Keratinocyte (primary cell): Measurements from ENCODE around the gene TMEM18. TPM values are rescaled to one million over a fixed set of nuclear protein-coding genes. Genes with fewer than 3 reads are reported as not detected.
"Not testable (repeated sequence)": the region's sequence is repeated elsewhere in the genome, so short reads cannot be mapped to it uniquely, and the experiment has no call there.

Experiments used
- DNase-seq: peaks from one replicate; pipeline ENCODE4 v3.0.0-alpha.2; 2011; ENCODE audit warnings: low read depth, missing footprints, low spot score
- FAIRE-seq: peaks from 2 replicates; lab custom pipeline; 2011; peaks lifted over from hg19 to GRCh38; lab: Jason Lieb, UNC
- H2AFZ ChIP-seq: 2 replicates; pipeline ENCODE4 v1.6.0; 2012; ENCODE audit warnings: low read length, control low read depth, inconsistent platforms; ENCODE audit not compliant: control insufficient read depth
- H3K27ac ChIP-seq: 2 replicates; pipeline ENCODE4 v1.5.1; 2011; ENCODE audit warnings: low read length; ENCODE audit not compliant: control insufficient read depth, insufficient read depth
- H3K27me3 ChIP-seq: 3 replicates; pipeline ENCODE4 v1.6.0; 2011; ENCODE audit warnings: low read length; ENCODE audit not compliant: control insufficient read depth, insufficient read depth; ENCODE audit errors: extremely low read depth
- H3K36me3 ChIP-seq, 2 experiments: 2 replicates in 1 of 2; 3 replicates in 1 of 2; pipeline ENCODE4 v1.5.1; 2011; ENCODE audit warnings: low read length in 2 of 2, mild to moderate bottlenecking in 1 of 2; ENCODE audit not compliant: control insufficient read depth in 2 of 2, insufficient read depth in 2 of 2; ENCODE audit errors: extremely low read depth in 1 of 2
- H3K4me1 ChIP-seq: 3 replicates; pipeline ENCODE4 v1.5.1; 2011; ENCODE audit warnings: low read length; ENCODE audit not compliant: control insufficient read depth, insufficient read depth; ENCODE audit errors: extremely low read depth
- H3K4me2 ChIP-seq: 3 replicates; pipeline ENCODE4 v1.6.0; 2011; ENCODE audit warnings: low read depth, low read length; ENCODE audit not compliant: control insufficient read depth, insufficient read depth; ENCODE audit errors: extremely low read depth
- H3K4me3 ChIP-seq, 3 experiments: fragments of 200-600 bp in 1 of 3; sonication (generic) in 1 of 3; 2 replicates in 2 of 3; 3 replicates in 1 of 3; pipeline ENCODE4 v1.5.1; 2011 to 2016; ENCODE audit warnings: low read length in 3 of 3, mild to moderate bottlenecking in 3 of 3, control low read depth in 2 of 3, inconsistent platforms in 1 of 3, low read depth in 1 of 3, mixed read lengths in 1 of 3, mixed run types in 1 of 3, moderate library complexity in 1 of 3; ENCODE audit not compliant: control insufficient read depth in 2 of 3, insufficient read depth in 2 of 3; ENCODE audit errors: extremely low read depth in 1 of 3
- H3K79me2 ChIP-seq: 2 replicates; pipeline ENCODE4 v1.6.0; 2012; ENCODE audit warnings: low read length; ENCODE audit not compliant: control insufficient read depth, insufficient read depth
- H3K9ac ChIP-seq: 3 replicates; pipeline ENCODE4 v1.6.0; 2011; ENCODE audit warnings: low read length; ENCODE audit not compliant: control insufficient read depth, insufficient read depth; ENCODE audit errors: extremely low read depth
- H3K9me1 ChIP-seq: 3 replicates; pipeline ENCODE4 v1.6.0; 2011; ENCODE audit warnings: low read length; ENCODE audit not compliant: control insufficient read depth, insufficient read depth; ENCODE audit errors: extremely low read depth
- H3K9me3 ChIP-seq: 2 replicates; pipeline ENCODE4 v1.5.1; 2012; ENCODE audit warnings: low read depth, low read length; ENCODE audit not compliant: control insufficient read depth
- H4K20me1 ChIP-seq: 3 replicates; pipeline ENCODE4 v1.6.0; 2011; ENCODE audit warnings: low read length; ENCODE audit not compliant: control insufficient read depth, insufficient read depth; ENCODE audit errors: extremely low read depth
- CTCF ChIP-seq, 3 experiments: IDR thresholded peaks in 1 of 3; conservative IDR thresholded peaks in 1 of 3; optimal IDR thresholded peaks in 1 of 3; 2 replicates in 2 of 3; 3 replicates in 1 of 3; pipeline versions ENCODE3 to v1.5.1; 2011; ENCODE audit warnings: low read length in 3 of 3, mild to moderate bottlenecking in 3 of 3, moderate library complexity in 2 of 3, control low read depth in 1 of 3, inconsistent platforms in 1 of 3; ENCODE audit not compliant: insufficient read depth in 2 of 3; ENCODE audit errors: extremely low read depth in 1 of 3
- EZH2 ChIP-seq: IDR thresholded peaks from one replicate; pipeline ENCODE4 v1.6.1; 2012; ENCODE audit warnings: inconsistent platforms, mild to moderate bottlenecking, low read length, moderate library complexity
- dilution Hi-C: fragments of 300-500 bp; cut with MboI; formaldehyde crosslinking; loops from one replicate; pipeline ENCODE4 v1.7.0; 2020; ENCODE audit warnings: low sequenced_read_pairs; ENCODE audit not compliant: extremely low pct_ligation_motif_present
- polyA plus RNA-seq, 5 experiments: library from polyadenylated mRNA; depleted of rRNA in 3 of 5; stranded (reverse) in 3 of 5; stranded (forward) in 1 of 5; unstranded in 1 of 5; fragments of >200 nt; gene quantifications; 1 replicate in 1 of 5; 2 replicates in 3 of 5; 3 replicates in 1 of 5; pipeline versions ENCODE4 v1.2.1 to v1.2.3, GENCODE V29; 2011 to 2012; ENCODE audit warnings: missing spikeins in 2 of 5, low read depth in 1 of 5, low replicate concordance in 1 of 5

Gene TMEM18
- polyA plus RNA-seq, 1 donor (not counting 4 experiments of a cell fraction or from before 2014, with no cell fraction given), result 27.7 TPM

- no peak overlapping the region for H3K9ac ChIP-seq
- FAIRE-seq (no peak), DNase-seq (no peak)
- H3K4me1 ChIP-seq, result no peaks in the 10 kb centered on the region
- no peak overlapping the region for H3K27ac ChIP-seq
- no peaks in the 10 kb centered on the region for H4K20me1 ChIP-seq
- no peaks in the 10 kb centered on the region for H3K9me1 ChIP-seq
- peaks cover 6% of the 10 kb centered on the region for H3K9me3 ChIP-seq
- H3K4me2 ChIP-seq, result no peak overlapping the region
- no peak for TF ChIP-seq EZH2
- TF ChIP-seq CTCF (optimal IDR thresholded peaks at IDR 0.05 in 1 of 3, IDR thresholded peaks at IDR 0.05 in 1 of 3, conservative IDR thresholded peaks at IDR 0.05 in 1 of 3; ENCODE audit: extremely low read depth in 1 of 3, insufficient read depth in 2 of 3, low read length in 3 of 3), result no peak
- H3K36me3 ChIP-seq, result no peaks in the 10 kb centered on the region
- no peaks in the 10 kb centered on the region for H3K79me2 ChIP-seq
- no peaks in the 10 kb centered on the region for H3K27me3 ChIP-seq
- H2AFZ ChIP-seq, result no peak overlapping the region
- H3K4me3 ChIP-seq, result no peak overlapping the region
- dilution Hi-C loops, result no loop called here
Observed at GRCh38 chr2:685421-685820, 8.2 kb upstream of the TMEM18 start.

DNA sequence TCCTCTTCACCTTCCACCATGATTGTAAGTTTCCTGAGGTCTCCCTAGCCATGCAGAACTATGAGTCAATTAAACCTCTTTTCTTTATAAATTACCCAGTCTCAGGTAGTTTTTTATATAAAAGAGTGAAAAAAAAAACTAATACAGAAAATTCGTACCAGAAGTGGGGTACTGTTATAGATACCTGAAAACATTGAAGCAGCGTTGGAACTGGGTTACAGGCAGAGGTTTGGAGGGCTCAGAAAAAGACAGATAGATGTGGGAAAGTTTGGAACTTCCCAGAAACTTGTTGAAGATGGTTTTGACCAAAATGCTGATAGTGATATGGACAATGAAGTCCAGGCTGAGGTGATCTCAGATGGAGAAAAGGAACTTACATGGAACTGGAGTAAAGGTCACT, 7.7 kb upstream of the TMEM18 start:
- H3K79me2 ChIP-seq, H3K4me2 ChIP-seq, dilution Hi-C loops, H3K27ac ChIP-seq, FAIRE-seq, DNase-seq, H3K9me1 ChIP-seq, H2AFZ ChIP-seq, H3K36me3 ChIP-seq, H3K4me3 ChIP-seq, H3K27me3 ChIP-seq, H4K20me1 ChIP-seq, H3K9me3 ChIP-seq, H3K4me1 ChIP-seq, H3K9ac ChIP-seq: not testable (repeated sequence)

GRCh38 chr2:682226-682625, 5.0 kb upstream of the TMEM18 start:
- Histone ChIP-seq H3K4me2 (no peak overlapping the region), H3K27me3 (no peaks in the 10 kb centered on the region), H3K79me2 (no peaks in the 10 kb centered on the region), H3K9me1 (no peaks in the 10 kb centered on the region), H3K9me3 (peaks cover 6% of the 10 kb centered on the region), H3K9ac (no peak overlapping the region), H3K4me1 (no peaks in the 10 kb centered on the region), H4K20me1 (no peaks in the 10 kb centered on the region), H2AFZ (no peak overlapping the region), H3K36me3 (no peaks in the 10 kb centered on the region), H3K27ac (no peak overlapping the region), H3K4me3 (no peak overlapping the region)
- FAIRE-seq (no peak), DNase-seq (no peak)
- dilution Hi-C loops, result no loop called here
- no peak for TF ChIP-seq EZH2
- TF ChIP-seq CTCF (optimal IDR thresholded peaks at IDR 0.05 in 1 of 3, IDR thresholded peaks at IDR 0.05 in 1 of 3, conservative IDR thresholded peaks at IDR 0.05 in 1 of 3; ENCODE audit: extremely low read depth in 1 of 3, insufficient read depth in 2 of 3, low read length in 3 of 3), result no peak
